Prostate gland (tissue), 2 donors: ENCODE measurements around the gene PYCR2.

ENCODE experiments used
- POLR2A ChIP-seq: fragments of 450-650 bp; IDR thresholded peaks from one replicate; pipeline ENCODE4 v1.6.1; 2016; ENCODE audit warnings: antibody characterized with exemption, mild to moderate bottlenecking
- TF ChIP-seq, protein P1 (sequence below), 4 experiments: fragments of 200-600 bp in 2 of 4; fragments of 450-650 bp in 2 of 4; sonication (generic) in 2 of 4; IDR thresholded peaks; 1 replicate in 3 of 4; 2 replicates in 1 of 4; pipeline ENCODE4 v1.5.1; 2016 to 2019; ENCODE audit warnings: antibody characterized with exemption in 4 of 4, mild to moderate bottlenecking in 2 of 4, moderate library complexity in 2 of 4

GRCh38 chr1:225942574-225942973, 18.5 kb upstream of the PYCR2 start:
- TF ChIP-seq, protein P1, sequence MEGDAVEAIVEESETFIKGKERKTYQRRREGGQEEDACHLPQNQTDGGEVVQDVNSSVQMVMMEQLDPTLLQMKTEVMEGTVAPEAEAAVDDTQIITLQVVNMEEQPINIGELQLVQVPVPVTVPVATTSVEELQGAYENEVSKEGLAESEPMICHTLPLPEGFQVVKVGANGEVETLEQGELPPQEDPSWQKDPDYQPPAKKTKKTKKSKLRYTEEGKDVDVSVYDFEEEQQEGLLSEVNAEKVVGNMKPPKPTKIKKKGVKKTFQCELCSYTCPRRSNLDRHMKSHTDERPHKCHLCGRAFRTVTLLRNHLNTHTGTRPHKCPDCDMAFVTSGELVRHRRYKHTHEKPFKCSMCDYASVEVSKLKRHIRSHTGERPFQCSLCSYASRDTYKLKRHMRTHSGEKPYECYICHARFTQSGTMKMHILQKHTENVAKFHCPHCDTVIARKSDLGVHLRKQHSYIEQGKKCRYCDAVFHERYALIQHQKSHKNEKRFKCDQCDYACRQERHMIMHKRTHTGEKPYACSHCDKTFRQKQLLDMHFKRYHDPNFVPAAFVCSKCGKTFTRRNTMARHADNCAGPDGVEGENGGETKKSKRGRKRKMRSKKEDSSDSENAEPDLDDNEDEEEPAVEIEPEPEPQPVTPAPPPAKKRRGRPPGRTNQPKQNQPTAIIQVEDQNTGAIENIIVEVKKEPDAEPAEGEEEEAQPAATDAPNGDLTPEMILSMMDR (IDR thresholded peaks at IDR 0.05), result no peak
- no peak for TF ChIP-seq POLR2A
